Ishikawa (cell line): Measurements from ENCODE around the gene ADAM15.

ENCODE experiments used
- CEBPB ChIP-seq: IDR thresholded peaks from 2 replicates; pipeline ENCODE4 v1.6.1; 2012
- CREB1 ChIP-seq: IDR thresholded peaks from 2 replicates; pipeline ENCODE4 v1.6.1; 2012; ENCODE audit warnings: low read depth
- EGR1 ChIP-seq: IDR thresholded peaks from 2 replicates; pipeline ENCODE4 v1.6.1; 2012
- EP300 ChIP-seq: IDR thresholded peaks from 2 replicates; pipeline ENCODE4 v1.6.1; 2012; ENCODE audit warnings: borderline replicate concordance
- FOXM1 ChIP-seq: IDR thresholded peaks from 2 replicates; pipeline ENCODE4 v1.6.1; 2012; ENCODE audit warnings: low read depth, borderline replicate concordance
- NFIC ChIP-seq: IDR thresholded peaks from 2 replicates; pipeline ENCODE4 v1.6.1; 2012
- RAD21 ChIP-seq: IDR thresholded peaks from 2 replicates; pipeline ENCODE4 v1.6.1; 2012; ENCODE audit warnings: low read depth
- TAF1 ChIP-seq: IDR thresholded peaks from 2 replicates; pipeline ENCODE4 v1.6.1; 2012; ENCODE audit warnings: low read depth, mild to moderate bottlenecking
- TCF12 ChIP-seq: IDR thresholded peaks from 2 replicates; pipeline ENCODE4 v1.6.1; 2012; ENCODE audit warnings: low read depth
- TEAD4 ChIP-seq: IDR thresholded peaks from 2 replicates; pipeline ENCODE4 v1.6.1; 2012
- YY1 ChIP-seq: IDR thresholded peaks from 2 replicates; pipeline ENCODE4 v1.6.1; 2012; ENCODE audit warnings: low read depth
- ZBTB7A ChIP-seq: IDR thresholded peaks from 2 replicates; pipeline ENCODE4 v1.6.1; 2012; ENCODE audit warnings: low read depth
- TF ChIP-seq, protein P1 (sequence below): IDR thresholded peaks from 2 replicates; pipeline ENCODE4 v1.6.1; 2012; ENCODE audit warnings: low read depth, mild to moderate bottlenecking
- TF ChIP-seq, protein P2 (sequence below): IDR thresholded peaks from 2 replicates; pipeline ENCODE4 v1.6.1; 2012
- TF ChIP-seq, protein P3 (sequence below): IDR thresholded peaks from 2 replicates; pipeline ENCODE4 v1.6.1; 2012

The ADAM15 gene

DNA sequence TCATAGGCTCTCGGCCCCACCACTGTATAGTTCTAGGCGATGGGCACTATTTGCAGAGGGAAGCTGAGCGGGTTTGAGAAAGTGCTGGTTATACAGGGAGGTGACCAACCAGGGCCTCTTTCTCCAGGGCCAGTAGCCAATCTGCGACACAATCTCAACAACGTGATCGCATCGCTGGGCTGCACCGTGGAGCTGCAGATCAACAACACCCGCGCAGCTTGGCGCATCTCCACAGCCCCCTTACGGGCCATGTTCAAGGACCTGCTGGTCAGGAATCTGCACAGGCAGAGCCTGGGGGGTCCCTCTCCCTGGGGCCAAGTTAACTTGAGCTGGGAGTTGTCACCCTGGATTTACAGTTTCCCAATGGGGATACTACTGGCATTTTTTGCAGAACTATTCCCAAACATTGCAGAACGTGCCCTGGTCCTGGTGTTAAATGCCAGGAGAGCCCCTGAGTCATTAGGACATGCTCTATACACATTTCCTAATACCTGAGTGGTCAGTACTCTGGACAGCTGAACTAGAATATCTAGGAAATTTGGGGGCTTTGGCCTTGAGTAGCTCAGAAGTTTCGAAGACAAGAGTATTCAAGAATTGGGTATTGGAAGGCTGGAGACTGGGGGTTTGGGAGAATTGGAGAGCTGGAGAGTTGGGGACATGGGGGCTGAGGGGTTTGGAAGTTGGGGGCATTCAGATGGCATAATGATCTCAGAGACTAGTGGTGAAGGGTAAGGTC lies 10.6 kb upstream of the ADAM15 start:
- TF ChIP-seq ZBTB7A (no peak), TEAD4 (no peak), TCF12 (no peak), EGR1 (no peak), TAF1 (no peak)
- TF ChIP-seq, protein P1, sequence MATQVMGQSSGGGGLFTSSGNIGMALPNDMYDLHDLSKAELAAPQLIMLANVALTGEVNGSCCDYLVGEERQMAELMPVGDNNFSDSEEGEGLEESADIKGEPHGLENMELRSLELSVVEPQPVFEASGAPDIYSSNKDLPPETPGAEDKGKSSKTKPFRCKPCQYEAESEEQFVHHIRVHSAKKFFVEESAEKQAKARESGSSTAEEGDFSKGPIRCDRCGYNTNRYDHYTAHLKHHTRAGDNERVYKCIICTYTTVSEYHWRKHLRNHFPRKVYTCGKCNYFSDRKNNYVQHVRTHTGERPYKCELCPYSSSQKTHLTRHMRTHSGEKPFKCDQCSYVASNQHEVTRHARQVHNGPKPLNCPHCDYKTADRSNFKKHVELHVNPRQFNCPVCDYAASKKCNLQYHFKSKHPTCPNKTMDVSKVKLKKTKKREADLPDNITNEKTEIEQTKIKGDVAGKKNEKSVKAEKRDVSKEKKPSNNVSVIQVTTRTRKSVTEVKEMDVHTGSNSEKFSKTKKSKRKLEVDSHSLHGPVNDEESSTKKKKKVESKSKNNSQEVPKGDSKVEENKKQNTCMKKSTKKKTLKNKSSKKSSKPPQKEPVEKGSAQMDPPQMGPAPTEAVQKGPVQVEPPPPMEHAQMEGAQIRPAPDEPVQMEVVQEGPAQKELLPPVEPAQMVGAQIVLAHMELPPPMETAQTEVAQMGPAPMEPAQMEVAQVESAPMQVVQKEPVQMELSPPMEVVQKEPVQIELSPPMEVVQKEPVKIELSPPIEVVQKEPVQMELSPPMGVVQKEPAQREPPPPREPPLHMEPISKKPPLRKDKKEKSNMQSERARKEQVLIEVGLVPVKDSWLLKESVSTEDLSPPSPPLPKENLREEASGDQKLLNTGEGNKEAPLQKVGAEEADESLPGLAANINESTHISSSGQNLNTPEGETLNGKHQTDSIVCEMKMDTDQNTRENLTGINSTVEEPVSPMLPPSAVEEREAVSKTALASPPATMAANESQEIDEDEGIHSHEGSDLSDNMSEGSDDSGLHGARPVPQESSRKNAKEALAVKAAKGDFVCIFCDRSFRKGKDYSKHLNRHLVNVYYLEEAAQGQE, result peak; percentile 31; the same call in 1 of the 2 replicates

DNA sequence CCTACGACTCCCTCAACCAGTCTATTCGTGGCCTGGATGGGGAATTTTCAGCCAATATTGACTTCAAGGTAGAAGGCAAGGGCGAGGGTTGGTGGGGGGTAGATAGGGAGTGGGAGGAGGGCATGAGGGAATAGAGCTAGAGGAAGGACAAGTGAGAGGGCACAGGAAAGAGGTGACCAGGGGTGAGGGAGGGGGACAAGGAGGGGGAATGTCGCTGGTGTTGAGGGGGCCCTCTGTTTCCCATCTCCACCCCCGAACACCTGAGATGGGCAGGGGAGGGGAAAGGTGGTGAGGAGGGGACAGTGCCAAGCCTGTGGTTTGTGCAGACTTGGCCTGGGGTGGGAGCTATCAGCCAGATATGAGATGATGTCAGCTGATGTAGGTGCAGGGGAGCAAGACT lies 8.3 kb upstream of the ADAM15 start:
- TF ChIP-seq EP300 (no peak), TEAD4 (no peak), ZBTB7A (no peak), TAF1 (no peak), RAD21 (no peak), EGR1 (no peak), CREB1 (no peak), NFIC (no peak), YY1 (no peak), TCF12 (no peak), CEBPB (no peak), FOXM1 (no peak)
- TF ChIP-seq, protein P1, result no peak
- TF ChIP-seq, protein P2, sequence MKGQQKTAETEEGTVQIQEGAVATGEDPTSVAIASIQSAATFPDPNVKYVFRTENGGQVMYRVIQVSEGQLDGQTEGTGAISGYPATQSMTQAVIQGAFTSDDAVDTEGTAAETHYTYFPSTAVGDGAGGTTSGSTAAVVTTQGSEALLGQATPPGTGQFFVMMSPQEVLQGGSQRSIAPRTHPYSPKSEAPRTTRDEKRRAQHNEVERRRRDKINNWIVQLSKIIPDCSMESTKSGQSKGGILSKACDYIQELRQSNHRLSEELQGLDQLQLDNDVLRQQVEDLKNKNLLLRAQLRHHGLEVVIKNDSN, result no peak
- TF ChIP-seq, protein P3, sequence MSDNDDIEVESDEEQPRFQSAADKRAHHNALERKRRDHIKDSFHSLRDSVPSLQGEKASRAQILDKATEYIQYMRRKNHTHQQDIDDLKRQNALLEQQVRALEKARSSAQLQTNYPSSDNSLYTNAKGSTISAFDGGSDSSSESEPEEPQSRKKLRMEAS, result no peak

DNA sequence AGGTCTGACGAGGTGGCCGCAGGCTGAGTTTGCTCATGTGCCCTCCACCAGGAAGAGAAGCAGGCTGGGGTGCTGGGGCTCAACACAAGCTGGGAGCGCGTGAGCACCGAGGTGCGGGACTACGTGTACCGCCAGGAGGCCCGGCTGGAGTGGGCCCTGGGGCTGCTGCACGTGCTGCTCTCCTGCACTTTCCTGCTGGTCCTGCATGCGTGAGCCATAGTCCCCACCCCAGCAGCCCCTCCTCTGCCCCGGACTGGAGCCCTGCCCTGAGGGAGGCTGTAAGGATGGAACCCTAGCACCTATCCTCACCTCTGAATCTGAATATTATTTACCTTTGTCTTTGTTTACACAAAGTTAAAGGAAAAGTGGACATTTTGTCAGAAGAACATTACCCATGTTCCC lies 7.8 kb upstream of the ADAM15 start:
- TF ChIP-seq CEBPB (no peak), RAD21 (no peak), CREB1 (no peak), EGR1 (no peak)
- TF ChIP-seq, protein P1, result no peak

DNA sequence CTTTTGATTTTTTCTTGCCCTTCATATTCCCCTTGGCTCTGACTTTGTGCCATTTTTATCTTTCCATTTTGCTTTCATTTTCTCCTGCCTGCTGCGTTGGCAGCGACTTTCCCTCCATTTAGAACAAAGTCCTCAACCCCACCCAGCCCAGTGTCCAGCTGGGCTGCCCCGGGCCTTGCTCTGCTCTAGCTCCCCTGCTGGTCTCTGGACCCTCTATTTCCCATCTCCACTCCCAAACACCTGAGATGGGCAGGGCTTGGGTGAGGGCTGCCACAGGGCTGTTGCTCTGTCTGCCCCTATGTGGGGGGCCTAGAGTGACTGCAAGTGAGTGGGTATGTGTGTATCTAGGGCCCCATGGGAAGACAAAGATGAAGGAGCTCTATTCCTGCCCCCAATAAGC lies 7.3 kb upstream of the ADAM15 start:
- TF ChIP-seq TCF12 (no peak), CEBPB (no peak), ZBTB7A (no peak), CREB1 (no peak), NFIC (no peak), TEAD4 (no peak), YY1 (no peak), EP300 (no peak), FOXM1 (no peak), EGR1 (no peak)
- TF ChIP-seq, protein P3, result no peak
- TF ChIP-seq, protein P2, result no peak

DNA sequence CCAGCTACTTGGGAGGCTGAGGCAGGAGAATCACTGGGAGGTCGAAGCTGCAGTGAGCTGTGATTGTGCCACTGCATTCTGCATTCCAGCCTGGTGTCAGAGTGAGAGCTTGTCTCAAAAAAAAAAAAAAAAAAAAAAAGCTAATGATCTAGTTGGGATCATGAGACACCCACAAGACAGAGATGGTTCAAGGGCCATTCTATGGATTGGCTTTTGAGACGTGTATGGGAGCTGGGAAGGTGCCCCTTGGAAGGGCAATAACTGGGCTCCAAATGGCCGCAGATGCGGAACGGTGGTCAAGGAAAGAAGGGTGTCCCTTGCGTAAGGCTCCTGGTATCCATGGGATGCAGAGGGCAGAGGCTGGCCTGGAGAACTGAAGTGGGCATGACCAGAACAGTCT lies 6.8 kb upstream of the ADAM15 start:
- no peak for TF ChIP-seq ZBTB7A
- no peak for TF ChIP-seq TAF1
- no peak for TF ChIP-seq EP300
- no peak for TF ChIP-seq TEAD4
- TF ChIP-seq, protein P3, result no peak
- TF ChIP-seq, protein P1, result no peak
- no peak for TF ChIP-seq TCF12
- no peak for TF ChIP-seq NFIC
- TF ChIP-seq EGR1, result no peak
- TF ChIP-seq YY1, result no peak
- TF ChIP-seq FOXM1, result no peak
- TF ChIP-seq CEBPB, result no peak
- no peak for TF ChIP-seq RAD21
